GM06990 (cell line): ENCODE data around the gene HS2ST1.
"Not testable (repeated sequence)": the region's sequence is repeated elsewhere in the genome, so short reads cannot be mapped to it uniquely, and the experiment has no call there.

Experiments used
- DNase-seq: peaks from one replicate; pipeline ENCODE4 v3.0.0-alpha.2; 2011; ENCODE audit not compliant: insufficient read length; ENCODE audit errors: extremely low read depth
- H3K27me3 ChIP-seq: replicated peaks from 2 replicates; pipeline ENCODE4 v1.6.0; 2011; ENCODE audit warnings: low read length; ENCODE audit not compliant: control insufficient read depth, insufficient read depth
- H3K36me3 ChIP-seq: 2 replicates; pipeline ENCODE4 v1.5.1; 2011; ENCODE audit warnings: low read length; ENCODE audit not compliant: control insufficient read depth, insufficient read depth
- H3K4me3 ChIP-seq: replicated peaks from 2 replicates; pipeline ENCODE4 v1.5.1; 2011; ENCODE audit warnings: low read depth, mild to moderate bottlenecking, control low read depth, low read length
- TF ChIP-seq, protein P1 (sequence below): IDR thresholded peaks from 2 replicates; pipeline ENCODE4 v1.5.1; 2011; ENCODE audit warnings: low read length, control low read depth, mild to moderate bottlenecking, inconsistent platforms; ENCODE audit not compliant: insufficient read depth, poor library complexity, severe bottlenecking

HS2ST1 gene

DNA sequence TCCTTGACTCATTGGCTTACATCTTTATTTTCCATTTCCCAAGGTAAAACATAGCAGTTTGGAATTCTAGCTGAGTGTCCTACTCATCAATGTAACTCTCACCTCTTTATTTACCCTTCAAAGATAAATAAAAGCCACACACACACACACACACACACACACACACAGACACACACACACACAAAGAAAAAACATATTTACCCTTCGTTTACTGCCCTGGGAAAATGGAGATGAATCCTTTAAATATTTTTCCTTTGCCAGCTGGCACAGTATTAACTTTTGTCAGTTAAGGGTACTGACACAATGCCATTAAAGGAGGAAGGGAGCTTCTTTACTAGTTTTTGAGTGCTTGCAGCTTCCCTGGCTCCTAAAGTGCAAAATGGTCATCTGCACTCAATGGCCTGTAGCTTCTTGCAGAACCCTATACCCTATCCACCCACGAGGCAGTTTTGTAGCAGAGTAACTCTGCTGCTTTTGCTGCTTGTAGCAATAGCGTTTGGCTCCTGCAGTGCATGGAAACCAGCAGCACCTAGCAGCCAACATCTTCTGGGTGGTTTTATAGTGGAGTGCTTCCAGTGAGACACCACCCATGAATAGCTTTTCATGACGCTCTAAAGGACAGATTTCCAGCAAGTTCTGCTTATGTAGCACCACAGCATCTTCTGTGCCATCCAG is 103.7 kb downstream of the HS2ST1 start:
- no peak for DNase-seq
- no peak overlapping the region for H3K4me3 ChIP-seq
- H3K27me3 ChIP-seq = no peaks in the 10 kb centered on the region
- no peaks in the 10 kb centered on the region for H3K36me3 ChIP-seq
- TF ChIP-seq, protein P1, sequence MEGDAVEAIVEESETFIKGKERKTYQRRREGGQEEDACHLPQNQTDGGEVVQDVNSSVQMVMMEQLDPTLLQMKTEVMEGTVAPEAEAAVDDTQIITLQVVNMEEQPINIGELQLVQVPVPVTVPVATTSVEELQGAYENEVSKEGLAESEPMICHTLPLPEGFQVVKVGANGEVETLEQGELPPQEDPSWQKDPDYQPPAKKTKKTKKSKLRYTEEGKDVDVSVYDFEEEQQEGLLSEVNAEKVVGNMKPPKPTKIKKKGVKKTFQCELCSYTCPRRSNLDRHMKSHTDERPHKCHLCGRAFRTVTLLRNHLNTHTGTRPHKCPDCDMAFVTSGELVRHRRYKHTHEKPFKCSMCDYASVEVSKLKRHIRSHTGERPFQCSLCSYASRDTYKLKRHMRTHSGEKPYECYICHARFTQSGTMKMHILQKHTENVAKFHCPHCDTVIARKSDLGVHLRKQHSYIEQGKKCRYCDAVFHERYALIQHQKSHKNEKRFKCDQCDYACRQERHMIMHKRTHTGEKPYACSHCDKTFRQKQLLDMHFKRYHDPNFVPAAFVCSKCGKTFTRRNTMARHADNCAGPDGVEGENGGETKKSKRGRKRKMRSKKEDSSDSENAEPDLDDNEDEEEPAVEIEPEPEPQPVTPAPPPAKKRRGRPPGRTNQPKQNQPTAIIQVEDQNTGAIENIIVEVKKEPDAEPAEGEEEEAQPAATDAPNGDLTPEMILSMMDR = no peak

DNA sequence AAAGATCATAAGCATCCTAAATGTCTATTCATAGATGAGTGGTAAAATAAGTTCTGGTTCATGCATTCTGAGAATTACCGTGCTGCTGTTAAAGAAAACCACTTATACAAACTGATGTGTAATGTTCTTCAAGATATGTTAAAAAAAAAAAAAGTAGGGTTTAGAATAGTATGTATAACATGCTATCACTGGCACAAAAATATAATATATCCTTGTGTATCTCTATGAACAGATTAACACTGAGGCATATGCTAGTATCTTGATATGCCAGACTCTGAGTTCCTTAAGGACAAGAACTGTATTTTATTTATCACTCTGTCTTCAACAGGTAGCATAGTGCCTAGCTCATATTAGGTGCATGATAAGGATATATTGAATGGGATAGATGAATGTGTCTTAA is 108.9 kb downstream of the HS2ST1 start:
- H3K4me3 ChIP-seq = no peak overlapping the region
- DNase-seq = no peak
- H3K36me3 ChIP-seq = no peaks in the 10 kb centered on the region
- H3K27me3 ChIP-seq = no peaks in the 10 kb centered on the region
- TF ChIP-seq, protein P1 = no peak

DNA sequence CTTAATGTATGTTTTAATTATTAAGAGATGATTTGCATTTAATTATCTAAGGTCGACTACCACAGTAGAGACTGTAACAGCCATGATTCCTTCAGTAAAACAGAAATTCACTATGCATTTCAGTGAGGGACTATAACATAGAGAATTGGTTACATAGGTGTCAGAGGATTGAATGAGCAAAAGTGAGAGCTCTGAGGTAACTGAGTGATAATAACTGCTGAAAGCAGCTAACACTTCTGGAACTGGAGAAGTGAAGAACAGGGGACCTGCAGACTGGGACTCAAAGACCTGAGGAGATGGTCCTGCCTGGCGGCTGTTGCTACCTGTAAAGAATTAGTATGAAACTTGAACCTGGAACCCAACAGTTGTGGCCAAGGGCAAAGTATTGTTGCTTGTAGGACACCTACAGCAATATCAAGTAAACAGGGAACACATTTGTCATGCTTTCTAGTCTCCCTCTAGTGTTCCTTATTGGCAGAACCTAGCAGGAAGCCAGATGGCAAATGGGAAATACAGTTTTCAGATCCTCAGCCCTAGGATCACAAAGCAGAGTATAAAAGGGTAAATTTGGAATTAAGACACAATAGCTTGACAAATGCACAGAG is 110.6 kb downstream of the HS2ST1 start:
- TF ChIP-seq, protein P1 = peak; percentile 55
- H3K4me3 ChIP-seq = no peak overlapping the region
- DNase-seq = peak; percentile 24
- no peaks in the 10 kb centered on the region for H3K36me3 ChIP-seq
- no peaks in the 10 kb centered on the region for H3K27me3 ChIP-seq

DNA sequence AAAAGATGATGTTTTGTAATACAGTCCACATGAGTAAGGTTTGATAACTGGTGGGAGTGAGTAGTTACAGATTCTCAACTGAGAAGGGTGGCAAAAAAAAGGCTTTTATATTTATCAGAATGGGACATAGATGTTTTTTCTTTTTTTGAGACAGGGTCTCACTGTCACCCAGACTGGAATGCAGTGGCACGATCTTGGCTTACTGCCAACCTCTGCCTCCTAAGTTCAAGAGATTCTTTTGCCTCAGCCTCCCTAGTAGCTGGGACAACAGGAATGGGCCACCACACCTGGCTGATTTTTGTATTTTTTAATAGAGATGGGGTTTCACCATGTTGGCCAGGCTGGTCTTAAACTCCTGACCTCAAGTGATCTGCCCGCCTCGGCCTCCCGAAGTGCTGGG is 113.1 kb downstream of the HS2ST1 start:
- not testable (repeated sequence) for H3K36me3 ChIP-seq, H3K4me3 ChIP-seq, DNase-seq, H3K27me3 ChIP-seq

DNA sequence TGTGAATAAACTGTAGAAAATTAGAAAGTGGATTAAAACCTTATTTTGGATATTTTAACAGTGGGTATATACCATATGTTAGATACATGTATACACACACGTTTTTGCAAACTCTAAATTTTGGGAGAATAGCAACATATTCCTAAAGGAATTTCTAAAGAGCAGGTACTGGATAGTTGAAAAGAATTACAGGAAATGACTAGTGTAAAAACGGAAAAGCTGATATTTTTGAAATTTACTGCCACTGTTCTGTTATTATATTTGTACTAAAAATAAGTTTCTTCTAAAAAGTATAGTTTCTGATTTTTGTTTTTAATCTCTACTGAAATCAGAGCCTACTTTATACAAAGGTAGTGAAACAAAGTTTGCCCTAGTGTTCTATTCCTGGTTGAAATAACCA is 114.1 kb downstream of the HS2ST1 start:
- Histone ChIP-seq H3K36me3 (no peaks in the 10 kb centered on the region), H3K27me3 (no peaks in the 10 kb centered on the region), H3K4me3 (no peak overlapping the region)
- DNase-seq = no peak
- TF ChIP-seq, protein P1 = no peak

DNA sequence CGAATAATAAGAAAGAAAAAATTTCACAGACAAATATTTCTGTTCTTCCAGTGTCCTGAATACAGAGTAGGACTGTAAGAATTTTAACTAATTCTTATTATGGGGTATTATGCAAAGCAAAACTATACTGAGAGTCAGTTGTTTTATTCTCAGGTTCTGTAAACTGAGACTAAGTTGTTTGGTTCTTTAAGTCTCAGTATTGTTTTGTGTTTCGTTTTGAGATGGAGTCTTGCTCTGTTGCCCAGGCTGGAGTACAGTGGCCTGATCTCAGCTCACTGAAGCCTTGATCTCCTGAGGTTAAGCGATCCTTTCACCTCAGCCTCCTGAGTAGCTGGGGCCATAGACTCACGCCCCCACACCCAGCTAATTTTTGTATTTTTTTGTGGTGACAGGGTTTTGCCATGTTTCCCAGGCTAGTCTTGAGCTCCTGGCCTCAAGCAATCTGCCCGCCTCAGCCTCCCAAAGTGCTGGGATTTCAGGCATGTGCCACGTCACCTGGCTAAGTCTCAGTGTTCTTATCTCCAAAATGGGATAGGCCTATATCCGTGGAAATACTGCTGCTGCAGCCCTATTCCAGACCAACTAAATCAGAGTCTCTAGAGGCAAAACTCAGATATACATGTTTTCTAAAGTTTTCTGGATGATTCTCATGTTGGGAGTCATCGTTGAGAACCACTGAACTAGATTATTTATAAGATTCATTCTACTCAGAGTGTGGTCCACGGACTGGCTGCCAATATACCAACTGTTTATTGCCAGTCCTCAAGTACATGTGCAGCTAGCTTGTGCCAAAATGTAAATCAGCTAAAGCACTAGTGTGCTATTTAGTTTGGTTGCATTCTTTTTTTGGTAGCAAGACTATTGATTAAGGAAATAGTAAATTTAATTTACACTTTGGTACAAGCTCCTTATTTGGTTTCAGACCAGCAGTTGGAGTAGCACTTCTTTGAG is 116.6 kb downstream of the HS2ST1 start:
- DNase-seq = peak; percentile 68
- TF ChIP-seq, protein P1 = no peak
- Histone ChIP-seq H3K36me3 (no peaks in the 10 kb centered on the region), H3K27me3 (no peaks in the 10 kb centered on the region), H3K4me3 (no peak overlapping the region)
